ENCODE results near the gene MIDN.

Gene MIDN

DNA sequence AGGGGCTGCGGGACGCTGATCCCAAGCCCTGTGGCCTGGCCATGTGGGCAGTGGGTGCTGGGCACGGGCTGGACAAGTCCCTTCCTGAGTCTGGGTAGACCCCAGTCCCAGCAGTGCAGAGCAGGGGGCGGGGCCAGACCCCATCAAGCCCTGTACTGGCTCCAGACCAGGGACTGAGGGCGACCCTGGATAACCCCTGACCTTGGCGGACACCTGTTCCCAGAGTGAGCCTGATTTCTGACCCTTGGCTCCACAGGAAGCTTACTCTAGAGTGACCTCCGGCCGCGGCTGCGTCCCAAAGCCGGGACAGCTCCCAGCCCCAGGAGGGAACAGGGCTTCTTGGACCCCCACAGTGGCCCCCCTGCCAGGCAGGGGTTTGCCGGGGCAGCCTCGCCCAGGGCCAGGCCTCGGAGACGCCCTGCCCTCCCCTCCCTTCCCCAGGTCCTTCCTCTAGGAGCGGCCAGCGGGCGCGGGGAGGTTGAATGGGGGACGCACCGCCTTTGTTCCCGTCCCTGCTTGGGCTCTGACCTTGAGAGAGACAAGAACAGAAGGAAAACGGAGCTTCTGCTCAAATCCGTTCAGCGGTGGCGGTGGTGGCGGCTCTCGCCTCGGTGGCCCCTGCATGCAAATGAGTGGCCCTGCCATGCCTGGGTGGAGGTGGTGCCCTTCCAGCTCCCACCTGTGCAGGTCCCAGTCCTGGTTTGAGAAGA, 35.0 kb downstream of the MIDN start:
- no peak for DNase-seq (ENCODE audit: low read depth)

DNA sequence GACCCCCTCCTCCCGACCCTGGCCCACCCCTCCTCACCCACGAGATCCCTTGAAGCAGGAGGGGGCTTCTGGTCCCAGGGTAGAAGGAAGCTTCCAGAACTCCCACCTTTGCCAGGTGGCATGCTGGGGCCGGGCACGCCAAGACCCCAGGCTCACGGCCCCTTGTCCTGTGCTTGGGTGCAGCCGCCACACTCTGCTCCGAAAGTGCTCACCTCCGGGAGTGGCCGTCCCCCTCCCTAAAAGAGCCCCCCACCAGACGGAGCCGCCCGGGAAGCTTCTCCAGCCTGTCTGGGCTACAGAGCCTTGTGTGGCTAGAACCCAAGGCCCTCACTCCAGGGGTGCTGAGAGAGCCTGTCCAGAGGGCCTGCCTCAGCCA, 35.5 kb downstream of the MIDN start:
- DNase-seq (ENCODE audit: low read depth): no peak

- DNase-seq (ENCODE audit: low read depth): no peak
These were observed 36.1 kb downstream of the MIDN start for GRCh38 chr19:1284293-1284978.

GRCh38 chr19:1284979-1285736, 36.8 kb downstream of the MIDN start:
- no peak for DNase-seq (ENCODE audit: low read depth)

DNA sequence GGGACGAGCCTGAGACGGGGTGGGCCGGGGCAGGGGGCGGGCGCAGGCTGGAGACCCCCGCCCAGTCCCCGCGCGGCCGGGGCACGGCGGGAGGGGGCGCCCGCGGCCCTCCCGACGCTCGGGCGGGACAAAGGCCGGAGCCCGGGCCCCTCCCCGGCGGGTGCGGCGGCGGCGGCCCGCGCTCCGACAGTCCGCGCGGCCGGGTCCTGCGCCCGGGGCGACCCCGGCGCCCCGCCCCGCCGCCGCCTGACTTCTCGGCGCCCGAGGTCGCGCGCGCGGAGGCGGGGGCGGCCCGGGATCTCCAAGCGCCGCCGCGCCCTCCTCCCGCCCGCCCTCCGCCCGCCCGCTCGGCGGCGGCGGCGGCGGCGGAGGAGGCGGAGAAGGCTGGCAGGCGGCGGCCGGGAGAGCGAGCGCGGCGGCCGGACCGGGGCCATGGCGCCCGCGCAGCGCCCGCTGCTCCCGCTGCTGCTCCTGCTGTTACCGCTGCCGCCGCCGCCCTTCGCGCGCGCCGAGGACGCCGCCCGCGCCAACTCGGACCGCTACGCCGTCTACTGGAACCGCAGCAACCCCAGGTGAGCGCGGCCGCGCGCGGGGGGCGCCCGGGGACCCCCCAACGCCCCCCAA, 37.5 kb downstream of the MIDN start, which contains the start of gene EFNA2:
Gene EFNA2, plus strand, starts transcription at position 137 of the 624 bp plus-strand sequence. Its CDS starts 296 bp downstream, at position 433.
- DNase-seq (ENCODE audit: low read depth): no peak

- no peak for DNase-seq (ENCODE audit: low read depth)
These were observed 38.3 kb downstream of the MIDN start for GRCh38 chr19:1286487-1287353.

DNA sequence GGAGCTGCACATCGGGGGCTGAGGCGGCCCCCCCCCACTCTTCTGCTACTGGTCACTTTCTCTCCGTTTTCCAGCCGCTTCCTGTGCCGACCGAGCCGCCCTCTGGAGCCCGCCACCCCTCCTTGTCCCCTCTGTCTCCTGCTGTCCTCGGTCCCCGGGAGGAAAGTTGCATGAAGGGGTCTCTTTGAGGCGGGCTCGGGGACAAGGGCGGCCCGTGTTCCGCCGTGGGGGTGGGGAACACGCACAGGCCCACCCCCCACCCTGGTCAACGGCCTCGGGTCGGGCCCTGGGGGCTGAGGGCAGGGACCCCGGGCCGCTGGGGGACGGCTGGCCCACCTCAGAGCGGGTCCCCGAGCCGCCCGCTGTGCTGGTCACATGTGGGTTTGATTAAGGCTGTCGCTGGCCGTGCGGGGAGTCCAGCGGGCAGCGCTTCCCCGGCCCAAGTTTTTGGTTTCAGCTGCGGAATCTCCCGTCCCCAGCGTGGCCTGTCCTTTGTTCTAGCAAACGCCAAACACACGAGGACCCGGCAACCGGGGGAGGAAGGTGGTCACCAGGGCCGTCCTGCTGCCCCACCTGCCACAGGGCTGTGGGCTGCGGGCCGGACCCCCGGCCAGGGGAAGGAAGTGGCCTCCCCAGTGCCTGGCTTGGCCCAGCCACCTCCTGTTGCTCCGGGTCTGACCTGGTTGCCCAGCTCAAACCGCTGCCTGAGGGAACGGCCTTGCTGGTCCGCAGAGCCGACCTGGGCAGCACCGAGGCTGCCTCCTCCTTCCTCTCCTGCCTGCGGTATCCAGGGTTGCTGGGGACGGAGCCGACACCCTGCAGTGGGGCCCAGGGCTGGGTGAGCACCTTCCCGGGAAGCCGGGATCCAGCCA, 39.2 kb downstream of the MIDN start:
- no peak for DNase-seq (ENCODE audit: low read depth)

GRCh38 chr19:1288226-1288612, 39.8 kb downstream of the MIDN start:
- DNase-seq (ENCODE audit: low read depth): no peak

DNA sequence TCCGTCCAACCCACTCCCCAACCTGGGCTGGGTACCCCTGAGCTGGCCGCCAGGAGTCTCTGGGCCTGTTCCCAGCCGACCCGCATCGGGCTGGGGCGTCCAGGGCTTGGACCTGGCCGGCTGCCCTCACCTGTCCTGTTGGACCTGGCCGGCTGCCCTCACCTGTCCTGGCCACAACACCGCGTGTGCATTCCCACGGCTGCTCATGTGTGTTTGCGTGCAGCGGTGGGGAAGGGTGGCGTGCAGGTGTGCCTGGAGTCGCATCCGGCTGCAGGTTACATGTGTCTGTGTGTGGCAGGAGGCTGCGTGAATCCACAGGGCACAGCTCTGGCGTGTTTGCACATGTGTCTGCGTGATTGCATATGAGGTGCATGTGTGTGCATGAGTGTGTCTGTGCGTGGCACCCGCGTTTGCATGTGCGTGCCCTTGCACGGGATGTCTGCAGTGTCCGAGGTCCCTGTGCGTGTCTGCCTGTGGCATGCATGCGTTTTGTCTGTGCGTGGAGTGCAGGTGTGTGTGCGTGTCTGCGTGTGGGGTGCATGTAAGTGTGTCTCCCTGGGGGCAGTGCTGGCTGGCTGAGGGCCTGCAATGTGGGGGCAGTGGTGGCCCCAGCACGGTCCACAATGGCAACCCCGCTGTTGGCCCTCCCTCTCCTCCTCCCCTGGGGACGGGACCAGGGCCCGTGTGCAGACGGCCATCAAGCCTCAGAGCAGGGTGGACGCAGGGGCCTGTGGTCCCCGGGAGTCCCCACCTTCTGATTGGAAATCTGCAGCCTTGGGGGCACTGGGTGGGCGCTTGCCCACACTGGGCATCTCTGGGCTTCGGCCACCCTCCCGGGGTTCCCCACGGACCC, 40.7 kb downstream of the MIDN start:
- no peak for DNase-seq (ENCODE audit: low read depth)

DNA sequence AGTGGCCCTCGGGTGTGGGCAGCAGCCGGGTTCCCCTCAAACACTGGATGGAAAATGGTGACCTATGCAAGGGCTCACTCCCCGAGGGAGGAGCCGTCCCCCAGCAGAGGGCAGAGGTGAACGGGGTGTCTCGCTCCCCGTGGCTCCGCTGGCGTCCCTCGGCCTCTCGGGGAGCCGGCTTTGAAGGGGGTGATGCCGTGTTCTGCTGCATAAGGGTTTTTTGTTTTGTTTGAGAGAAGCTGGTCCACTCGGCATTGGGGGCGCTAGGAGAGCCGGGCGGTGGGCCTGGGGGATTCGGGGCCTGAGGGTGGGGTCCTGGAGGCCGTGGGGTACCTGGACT, 41.3 kb downstream of the MIDN start:
- DNase-seq (ENCODE audit: low read depth): no peak

DNA sequence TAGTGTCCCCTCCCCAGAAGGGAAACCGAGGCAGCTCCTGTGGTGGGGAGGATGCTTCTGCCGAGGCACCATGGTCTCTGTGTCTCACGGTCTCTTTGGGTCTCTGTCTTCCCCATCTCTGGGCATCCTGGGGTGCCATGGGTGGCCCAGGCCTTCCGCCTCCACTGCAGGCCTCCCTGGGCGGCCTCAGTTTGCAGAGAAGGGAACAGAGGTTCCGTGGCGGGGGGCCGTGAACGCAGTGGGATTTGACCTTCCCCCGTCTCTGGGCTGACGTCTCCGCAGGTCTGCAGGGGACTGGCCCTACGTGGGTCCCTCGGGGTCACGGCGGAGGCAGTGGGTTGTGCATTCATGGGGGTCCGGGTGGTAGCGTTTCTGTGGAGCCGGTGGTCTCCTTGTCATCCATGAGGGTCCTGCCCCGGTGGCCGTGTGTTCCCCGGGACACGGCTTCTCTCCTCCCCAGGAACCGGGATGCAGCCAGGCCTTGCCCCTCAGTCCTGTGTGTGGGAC, 41.9 kb downstream of the MIDN start:
- no peak for DNase-seq (ENCODE audit: low read depth)

DNA sequence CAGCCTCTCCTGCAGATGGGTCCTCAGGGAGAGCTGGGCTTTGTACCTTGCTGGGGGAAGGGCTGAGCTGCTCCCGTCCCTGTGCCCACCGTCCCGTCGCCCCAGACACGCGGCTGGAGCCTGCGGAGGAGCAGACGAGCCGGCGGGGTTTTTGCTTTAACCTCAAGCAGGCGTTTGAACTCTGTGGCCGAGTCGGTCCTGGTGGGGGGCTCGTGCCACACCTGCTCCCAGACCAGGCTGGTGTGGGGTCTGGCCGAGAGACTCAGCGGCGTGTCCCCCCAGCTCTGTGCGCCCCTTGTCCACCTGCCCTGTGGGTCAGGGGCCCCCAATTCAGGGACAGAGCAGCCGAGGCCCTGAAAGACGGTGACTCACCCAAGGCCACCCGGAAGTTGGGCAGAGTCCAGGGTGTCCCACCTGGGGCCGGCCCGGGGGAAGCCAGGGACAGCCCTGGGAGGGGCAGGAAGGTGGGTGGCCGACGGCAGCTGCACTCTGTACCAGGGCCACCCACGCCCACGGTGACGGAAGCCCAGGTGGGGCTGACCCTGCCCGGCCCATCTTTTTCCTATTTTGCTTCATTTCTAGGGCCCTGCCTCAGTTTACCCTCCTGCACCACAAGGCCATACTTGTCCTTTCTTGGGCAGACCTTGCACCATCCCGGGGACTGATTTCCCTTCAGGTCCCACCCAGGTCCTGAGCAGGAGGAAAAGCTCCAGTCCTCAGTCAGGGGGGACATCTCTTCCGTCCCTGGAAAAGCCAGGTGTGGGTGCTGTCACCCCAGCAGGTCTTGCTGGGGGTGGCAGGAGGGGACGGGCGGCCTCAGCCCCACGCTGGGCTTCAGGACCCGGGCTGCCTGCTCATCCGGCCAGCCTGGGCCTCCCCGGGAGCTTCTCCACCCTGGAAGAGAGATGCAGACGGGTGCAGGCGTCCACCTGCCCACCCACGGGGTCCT, 42.6 kb downstream of the MIDN start:
- DNase-seq (ENCODE audit: low read depth): no peak

DNA sequence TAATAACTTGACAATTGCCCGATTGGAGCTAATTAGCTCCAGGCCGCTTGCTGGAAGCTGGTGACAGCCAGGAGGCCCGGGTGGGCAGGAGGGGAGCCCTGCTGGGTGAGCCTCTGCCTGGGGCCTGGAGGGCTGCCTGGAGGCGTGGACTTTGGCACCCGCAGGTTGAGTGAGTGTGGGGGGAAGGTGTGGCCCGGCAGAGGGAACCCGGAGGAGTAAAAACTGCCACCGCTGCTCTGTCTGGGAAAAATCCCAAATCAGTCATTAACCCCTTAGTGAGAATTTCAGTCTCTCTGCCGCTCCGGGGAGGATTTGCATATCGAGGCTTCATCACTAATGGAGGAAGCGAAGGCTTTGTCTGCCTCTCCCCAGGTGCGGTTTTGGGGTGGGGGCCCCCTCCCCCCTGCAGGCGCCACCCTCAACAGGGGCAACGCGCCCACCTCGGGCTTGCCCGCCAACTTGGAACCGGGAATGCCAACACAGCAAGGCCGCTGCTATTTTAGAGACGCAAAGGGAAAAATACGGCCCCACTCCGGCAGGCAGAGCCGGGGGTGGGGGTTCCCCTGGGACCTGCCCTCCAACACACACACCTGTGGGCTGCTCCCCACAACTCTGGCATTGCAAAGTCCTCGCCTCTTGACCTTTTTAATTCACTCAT, 43.5 kb downstream of the MIDN start:
- no peak for DNase-seq (ENCODE audit: low read depth)

GRCh38 chr19:1292419-1293151, 44.2 kb downstream of the MIDN start:
- DNase-seq (ENCODE audit: low read depth): no peak

DNA sequence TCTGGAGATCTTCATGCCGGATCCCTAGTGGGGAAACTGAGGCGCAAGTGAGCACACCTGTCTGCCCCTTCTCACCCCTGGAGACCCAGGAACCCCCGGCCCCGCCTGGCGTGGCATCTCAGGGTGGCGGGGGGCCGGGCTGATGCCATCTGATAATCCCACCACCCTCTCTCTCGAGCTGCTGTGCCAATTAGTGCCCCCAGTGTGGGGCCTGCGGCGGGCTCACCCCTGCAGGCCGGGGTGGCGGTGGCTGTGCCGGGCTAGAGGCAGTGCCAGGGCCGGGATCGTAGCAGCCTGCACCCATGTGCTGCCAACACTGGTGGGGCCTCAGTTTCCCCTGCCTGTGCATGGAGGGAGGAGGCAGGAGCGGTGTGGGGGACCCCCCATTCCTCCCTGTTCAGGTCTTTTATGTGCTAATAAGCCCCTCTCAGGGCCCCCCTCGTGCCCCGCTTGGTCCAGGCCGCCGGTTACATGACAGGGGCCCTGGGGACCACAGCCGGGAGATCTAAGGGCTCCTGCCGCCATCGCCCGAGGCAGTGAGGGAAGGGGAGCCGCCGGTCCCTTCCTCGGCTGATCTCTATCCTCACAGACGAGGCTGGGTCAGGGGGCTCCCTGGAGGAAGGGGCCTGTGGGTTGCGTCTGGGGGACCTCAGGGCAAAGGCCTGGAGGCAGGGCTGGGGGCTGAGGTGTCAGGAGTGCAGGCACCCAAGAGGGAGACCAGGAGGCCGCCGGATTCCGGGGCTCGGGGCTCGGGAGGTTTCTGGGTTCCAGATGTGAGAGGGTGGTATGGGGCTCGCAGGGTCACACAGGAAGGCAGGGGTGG, 45.6 kb downstream of the MIDN start:
- no peak for DNase-seq (ENCODE audit: low read depth)

DNA sequence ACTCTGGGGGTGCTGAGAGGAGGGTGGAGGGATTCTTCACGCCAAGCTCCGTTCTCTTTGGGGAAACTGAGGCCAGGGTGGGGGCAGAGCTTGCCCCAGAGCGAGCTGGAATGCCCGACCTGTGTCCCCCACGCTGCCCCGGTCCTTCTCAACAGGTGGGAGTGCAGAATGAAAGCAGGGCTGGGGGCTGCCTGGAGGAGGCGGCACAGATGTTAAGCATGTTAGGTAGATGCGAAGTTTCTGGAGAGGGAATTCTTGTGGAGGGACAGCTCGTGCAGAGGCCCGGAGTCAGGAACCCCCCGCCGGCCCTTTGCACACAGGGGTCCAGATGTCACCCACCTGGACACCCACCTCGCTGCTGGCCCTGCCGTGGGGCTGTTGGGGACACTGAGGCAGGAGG, 46.3 kb downstream of the MIDN start:
- DNase-seq (ENCODE audit: low read depth): no peak

All from stimulated activated CD4-positive, alpha-beta T cell treated with anti-CD3 and anti-CD28 coated beads, Interleukin-2, amount 100 ng/mL, for 4 hours (primary cell).